ENCODE measurements around the gene GAA.

DNA sequence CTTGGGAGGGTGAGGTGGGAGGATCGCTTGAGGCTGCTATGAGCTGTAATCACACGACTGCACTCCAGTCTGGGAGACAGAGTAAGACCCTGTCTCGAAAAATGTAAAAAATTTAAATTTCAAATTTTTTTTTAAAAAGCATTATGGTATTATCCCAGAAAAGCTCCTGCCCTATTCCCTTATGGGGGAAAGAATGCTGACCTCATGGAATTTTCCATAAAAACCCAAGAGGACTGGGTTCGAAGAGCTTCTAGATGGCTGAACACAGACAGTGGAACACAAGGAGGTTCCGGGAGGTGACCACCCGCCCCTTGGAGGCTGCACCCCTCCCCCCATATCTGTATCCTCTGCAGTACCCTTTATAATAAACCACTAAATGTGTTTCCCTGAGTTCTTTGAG, 41.5 kb downstream of the GAA start:
- TF ChIP-seq POLR2A (IDR thresholded peaks at IDR 0.05) (no peak), CTCF (IDR thresholded peaks at IDR 0.05) (no peak)
